Fibroblast of lung (primary cell): Measurements from ENCODE around the gene SOX21. TPM values are rescaled to one million over a fixed set of nuclear protein-coding genes. Genes with fewer than 3 reads are reported as not detected.

Experiments
- DNase-seq, 2 donors: peaks; one replicate each; pipeline versions ENCODE4 v3.0.0 to v3.0.0-alpha.2; 2010; ENCODE audit warnings: low read depth in 2 of 2
- H2AFZ ChIP-seq: 2 replicates; pipeline ENCODE4 v1.5.1; 2012; ENCODE audit warnings: low read length, control low read depth, inconsistent platforms
- H3K27ac ChIP-seq: 2 replicates; pipeline ENCODE4 v1.5.1; 2011; ENCODE audit warnings: low read length, control low read depth; ENCODE audit not compliant: insufficient read depth
- H3K27me3 ChIP-seq: 2 replicates; pipeline ENCODE4 v1.5.1; 2011; ENCODE audit warnings: mild to moderate bottlenecking, low read length; ENCODE audit not compliant: control insufficient read depth, insufficient read depth
- H3K36me3 ChIP-seq: 2 replicates; pipeline ENCODE4 v1.5.1; 2011; ENCODE audit warnings: low read length; ENCODE audit not compliant: control insufficient read depth, insufficient read depth
- H3K4me1 ChIP-seq: 2 replicates; pipeline ENCODE4 v1.5.1; 2011; ENCODE audit warnings: low read length; ENCODE audit not compliant: control insufficient read depth, insufficient read depth; ENCODE audit errors: extremely low read depth
- H3K4me2 ChIP-seq: 2 replicates; pipeline ENCODE4 v1.5.1; 2011; ENCODE audit warnings: low read length, control low read depth; ENCODE audit not compliant: insufficient read depth; ENCODE audit errors: extremely low read depth
- H3K4me3 ChIP-seq, 4 experiments: fragments of 200-600 bp in 1 of 4; sonication (generic) in 1 of 4; replicated peaks in 1 of 4; 2 replicates each; pipeline ENCODE4 v1.5.1; 2011 to 2016; ENCODE audit warnings: low read length in 4 of 4, low read depth in 3 of 4, mild to moderate bottlenecking in 3 of 4, control low read depth in 2 of 4, inconsistent platforms in 1 of 4, mixed read lengths in 1 of 4; ENCODE audit not compliant: insufficient read depth in 1 of 4; ENCODE audit errors: control extremely low read depth in 1 of 4
- H3K79me2 ChIP-seq: 2 replicates; pipeline ENCODE4 v1.5.1; 2012; ENCODE audit warnings: mild to moderate bottlenecking, low read length, inconsistent platforms; ENCODE audit not compliant: control insufficient read depth, insufficient read depth
- H3K9ac ChIP-seq: 2 replicates; pipeline ENCODE4 v1.5.1; 2011; ENCODE audit warnings: mild to moderate bottlenecking, low read length, control low read depth; ENCODE audit not compliant: insufficient read depth
- H3K9me3 ChIP-seq: 2 replicates; pipeline ENCODE4 v1.5.1; 2012; ENCODE audit warnings: low read depth, low read length; ENCODE audit not compliant: control insufficient read depth, insufficient read depth
- H4K20me1 ChIP-seq: 2 replicates; pipeline ENCODE4 v1.5.1; 2011; ENCODE audit warnings: low read length; ENCODE audit not compliant: control insufficient read depth, insufficient read depth; ENCODE audit errors: extremely low read depth
- CTCF ChIP-seq, 2 donors: IDR thresholded peaks in 1 of 2; conservative IDR thresholded peaks in 1 of 2; 1 replicate in 1 of 2; 2 replicates in 1 of 2; pipeline ENCODE4 v1.5.1; 2011 to 2012; ENCODE audit warnings: low read length in 2 of 2, control low read depth in 1 of 2, inconsistent platforms in 1 of 2, low read depth in 1 of 2, mild to moderate bottlenecking in 1 of 2
- EZH2 ChIP-seq: IDR thresholded peaks from 2 replicates; pipeline ENCODE4 v1.5.1; 2012; ENCODE audit warnings: low read length, control low read depth, mild to moderate bottlenecking; ENCODE audit errors: missing control alignments
- polyA plus RNA-seq, 2 donors: library from polyadenylated mRNA; depleted of rRNA in 1 of 2; stranded (reverse) in 1 of 2; unstranded in 1 of 2; fragments of >200 nt; gene quantifications; 2 replicates each; pipeline ENCODE4 v1.2.1, GENCODE V29; 2011 to 2012; ENCODE audit warnings: missing spikeins in 1 of 2
- total RNA-seq: library from RNA; depleted of rRNA; stranded (reverse); fragments of >200 nt; gene quantifications from 2 replicates; pipeline ENCODE4 v1.2.1, GENCODE V29; 2014

SOX21 gene
- total and polyA plus RNA-seq, 2 donors (not counting 1 experiment from before 2014, with no cell fraction given): not detected

GRCh38 chr13:94660695-94661326 is 51.5 kb downstream of the SOX21 start:
- Histone ChIP-seq H3K27me3 (peaks cover 31% of the 10 kb centered on the region), H3K9ac (no peak overlapping the region), H4K20me1 (no peaks in the 10 kb centered on the region), H3K4me3 (no peak overlapping the region), H2AFZ (no peak overlapping the region), H3K4me2 (peak overlapping the region; percentile 60), H3K36me3 (no peaks in the 10 kb centered on the region), H3K4me1 (peaks cover 8% of the 10 kb centered on the region), H3K79me2 (no peaks in the 10 kb centered on the region), H3K9me3 (no peaks in the 10 kb centered on the region), H3K27ac (no peak overlapping the region)
- TF ChIP-seq EZH2: no peak
- peak; percentile 35 to 45 for TF ChIP-seq CTCF (conservative IDR thresholded peaks at IDR 0.05 in 1 of 2, IDR thresholded peaks at IDR 0.05 in 1 of 2; ENCODE audit: low read depth in 1 of 2, low read length in 2 of 2)
- peak; percentile 11 to 51 for DNase-seq

Other genes starting within 250 kb of the SOX21 start
- gene DCT, start 232.9 kb downstream of the SOX21 start, total RNA-seq: under 0.01 and 0.17 TPM in 2 replicates
- not detected in 2 replicates for gene DCT, start 232.9 kb downstream of the SOX21 start, polyA plus RNA-seq
- gene TGDS, start 116.4 kb downstream of the SOX21 start, total RNA-seq: 10.3 and 13.4 TPM in 2 replicates
- gene TGDS, start 116.4 kb downstream of the SOX21 start, polyA plus RNA-seq: 14.4 and 15.2 TPM in 2 replicates
- 10.3 and 12.1 TPM in 2 replicates for gene GPR180, start 110.7 kb downstream of the SOX21 start, total RNA-seq
- 7.9 and 9.0 TPM in 2 replicates for gene GPR180, start 110.7 kb downstream of the SOX21 start, polyA plus RNA-seq